GM10248 (cell line): ENCODE measurements around the gene DAGLA.

ENCODE experiments used
- CTCF ChIA-PET: fragments of 300-600 bp; sonication (Branson Sonifier 250); formaldehyde crosslinking; extraction: SDS; loops from one replicate; lab custom pipeline; 2021; ENCODE audit warnings: antibody characterized with exemption; lab: Yijun Ruan, JAX
- POLR2A ChIA-PET: fragments of 350-650 bp; sonication (Branson Sonifier 250); formaldehyde crosslinking; extraction: SDS; loops from one replicate; lab custom pipeline; 2020; ENCODE audit warnings: antibody characterized with exemption; lab: Yijun Ruan, JAX
- DNase-seq: peaks from one replicate; pipeline ENCODE4 v3.0.0; 2012; ENCODE audit errors: extremely low spot score
- TF ChIP-seq, protein P1 (sequence below): IDR thresholded peaks from 2 replicates; pipeline ENCODE4 v1.5.1; 2012; ENCODE audit warnings: mild to moderate bottlenecking, low read depth; ENCODE audit errors: extremely low read depth, missing control alignments, control extremely low read depth

Gene DAGLA

DNA sequence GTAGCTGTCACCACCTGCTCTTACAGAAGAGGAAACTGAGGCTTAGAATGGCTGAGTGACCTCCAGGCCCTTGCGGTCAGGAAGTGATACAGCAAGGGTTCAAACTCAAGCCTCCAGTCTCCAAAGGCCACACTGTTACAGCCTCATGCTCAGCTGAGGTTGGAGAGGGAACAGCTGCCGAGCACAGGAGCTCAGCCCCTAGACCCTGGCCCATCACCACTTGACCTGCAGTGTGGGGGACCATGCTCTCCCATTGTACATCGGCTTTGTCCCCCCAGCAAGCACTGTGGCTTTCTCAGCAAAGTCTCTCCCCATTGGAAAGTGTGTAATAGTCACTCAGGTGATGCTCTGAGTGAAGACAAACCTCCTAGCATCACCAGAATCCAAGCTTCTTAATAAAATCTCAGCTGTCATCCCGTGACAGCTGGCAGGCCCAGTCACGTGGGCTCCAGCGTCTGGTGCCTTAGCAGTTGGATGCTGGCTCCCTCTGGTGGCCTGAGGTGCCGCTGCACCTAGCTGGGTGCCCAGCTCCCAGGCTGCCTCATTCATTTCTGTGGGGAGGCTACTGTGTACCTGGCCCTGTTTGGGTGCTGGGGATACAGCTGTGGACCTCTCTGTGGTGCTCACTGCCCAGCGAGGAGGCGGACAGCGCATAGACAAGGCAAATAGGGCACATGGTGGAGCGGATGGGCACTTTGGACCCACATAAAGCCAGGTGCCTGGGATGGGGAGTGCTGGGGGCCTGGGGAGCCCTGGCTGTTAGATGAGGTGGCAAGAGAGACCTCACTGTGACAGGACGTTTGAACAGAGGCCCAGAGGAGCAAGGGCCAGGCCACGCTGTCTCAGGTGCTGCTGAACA lies 53.2 kb downstream of the DAGLA start:
- ChIA-PET POLR2A (no interaction called here), CTCF (interaction anchor here (0.7 to 3.7 kb wide), 38 partner anchors 8 to 315 kb away, joined by 3 to 56 read pairs (median 5); partner anchors contain the start of gene MYRF)
- TF ChIP-seq, protein P1, sequence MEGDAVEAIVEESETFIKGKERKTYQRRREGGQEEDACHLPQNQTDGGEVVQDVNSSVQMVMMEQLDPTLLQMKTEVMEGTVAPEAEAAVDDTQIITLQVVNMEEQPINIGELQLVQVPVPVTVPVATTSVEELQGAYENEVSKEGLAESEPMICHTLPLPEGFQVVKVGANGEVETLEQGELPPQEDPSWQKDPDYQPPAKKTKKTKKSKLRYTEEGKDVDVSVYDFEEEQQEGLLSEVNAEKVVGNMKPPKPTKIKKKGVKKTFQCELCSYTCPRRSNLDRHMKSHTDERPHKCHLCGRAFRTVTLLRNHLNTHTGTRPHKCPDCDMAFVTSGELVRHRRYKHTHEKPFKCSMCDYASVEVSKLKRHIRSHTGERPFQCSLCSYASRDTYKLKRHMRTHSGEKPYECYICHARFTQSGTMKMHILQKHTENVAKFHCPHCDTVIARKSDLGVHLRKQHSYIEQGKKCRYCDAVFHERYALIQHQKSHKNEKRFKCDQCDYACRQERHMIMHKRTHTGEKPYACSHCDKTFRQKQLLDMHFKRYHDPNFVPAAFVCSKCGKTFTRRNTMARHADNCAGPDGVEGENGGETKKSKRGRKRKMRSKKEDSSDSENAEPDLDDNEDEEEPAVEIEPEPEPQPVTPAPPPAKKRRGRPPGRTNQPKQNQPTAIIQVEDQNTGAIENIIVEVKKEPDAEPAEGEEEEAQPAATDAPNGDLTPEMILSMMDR = peak; percentile 99
- peak; percentile 95 for DNase-seq

DNA sequence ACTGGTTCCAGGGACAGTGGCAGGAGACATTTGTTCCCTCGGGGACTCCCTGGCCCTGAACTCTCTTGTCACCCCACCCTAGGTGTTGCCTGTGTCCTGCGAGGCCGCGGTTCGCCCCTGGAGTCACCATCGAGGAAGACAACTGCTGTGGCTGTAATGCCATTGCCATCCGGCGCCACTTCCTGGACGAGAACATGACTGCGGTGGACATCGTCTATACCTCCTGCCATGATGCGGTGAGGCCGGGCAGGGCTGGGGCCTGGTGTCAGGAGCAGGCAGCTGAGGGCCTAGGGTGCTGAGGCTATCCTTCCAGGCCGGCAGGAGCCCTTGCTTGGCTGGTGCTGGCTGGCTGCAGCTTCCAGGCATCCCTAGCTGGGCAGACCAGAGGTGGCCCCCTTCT lies 54.6 kb downstream of the DAGLA start:
- ChIA-PET CTCF (interaction anchor here (1.1 to 3.7 kb wide), 11 partner anchors 9 to 112 kb away, joined by 3 to 56 read pairs (median 9); partner anchors contain the start of gene MYRF), POLR2A (no interaction called here)
- DNase-seq = no peak
- TF ChIP-seq, protein P1 = no peak

DNA sequence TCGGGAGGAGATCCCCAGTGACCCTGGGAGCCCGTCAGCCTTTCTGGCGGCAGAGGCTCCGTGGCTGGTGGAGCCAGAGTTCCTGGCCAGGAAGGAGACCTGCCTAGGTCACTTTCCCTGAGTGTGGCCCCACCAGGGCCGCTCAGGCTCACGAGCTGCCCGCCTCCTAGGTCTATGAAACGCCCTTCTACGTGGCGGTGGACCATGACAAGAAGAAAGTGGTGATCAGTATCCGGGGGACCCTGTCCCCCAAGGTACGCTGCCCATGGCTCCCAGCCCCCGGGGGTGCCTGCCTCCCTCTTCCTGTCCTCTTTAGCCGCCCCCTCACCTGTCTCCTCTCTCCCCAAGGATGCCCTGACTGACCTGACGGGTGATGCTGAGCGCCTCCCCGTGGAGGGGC lies 55.2 kb downstream of the DAGLA start:
- CTCF ChIA-PET = interaction anchor here (1.5 to 3.7 kb wide), 2 partner anchors 60 to 289 kb away, joined by 3 to 13 read pairs; no protein-coding TSS in a partner anchor
- POLR2A ChIA-PET = no interaction called here
- TF ChIP-seq, protein P1 = no peak
- no peak for DNase-seq

DNA sequence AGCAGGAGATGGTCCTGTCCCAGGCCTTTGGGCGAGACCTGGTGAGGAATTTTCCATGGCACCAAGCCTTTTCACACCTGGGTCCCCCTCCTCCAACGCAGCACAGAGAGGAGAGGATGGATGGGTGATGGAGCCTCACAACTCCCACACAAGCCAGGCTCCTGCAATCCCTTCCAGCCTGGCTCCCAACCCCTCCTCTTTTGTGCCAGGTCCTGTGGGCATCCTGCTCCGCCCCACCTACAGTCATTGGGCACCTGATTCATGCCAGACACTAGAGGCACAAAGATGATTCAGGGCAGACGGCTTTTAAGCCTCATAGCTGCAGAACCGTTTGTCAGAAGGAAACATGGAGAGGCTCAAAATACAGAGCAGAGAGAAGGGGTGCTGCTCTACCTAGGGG lies 56.1 kb downstream of the DAGLA start:
- POLR2A ChIA-PET = no interaction called here
- TF ChIP-seq, protein P1 = no peak
- no peak for DNase-seq
- CTCF ChIA-PET = interaction anchor here (1.0 to 4.0 kb wide), 4 partner anchors 11 to 290 kb away, joined by 3 to 27 read pairs (median 3); no protein-coding TSS in a partner anchor

DNA sequence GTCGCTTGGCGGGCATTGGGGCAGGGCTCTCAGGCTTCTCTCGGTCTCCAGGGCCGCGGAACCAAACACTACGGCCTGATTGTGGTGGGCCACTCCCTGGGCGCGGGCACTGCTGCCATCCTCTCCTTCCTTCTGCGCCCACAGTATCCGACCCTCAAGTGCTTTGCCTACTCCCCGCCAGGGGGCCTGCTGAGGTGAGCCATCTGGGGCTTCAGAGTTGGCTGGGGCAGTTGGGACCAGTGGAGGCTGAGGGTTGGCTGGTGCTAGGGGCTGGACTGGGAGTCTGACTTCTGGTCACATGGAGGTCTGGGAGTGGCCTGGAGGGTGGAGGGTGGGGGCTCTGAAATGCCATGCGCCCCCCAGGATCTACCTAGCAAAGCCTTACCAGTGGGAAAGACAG lies 56.9 kb downstream of the DAGLA start:
- TF ChIP-seq, protein P1 = no peak
- CTCF ChIA-PET = interaction anchor here (1.0 to 4.0 kb wide), 5 partner anchors 10 to 291 kb away, joined by 3 to 27 read pairs (median 3); partner anchors contain the start of gene DAGLA
- POLR2A ChIA-PET = no interaction called here
- no peak for DNase-seq

DNA sequence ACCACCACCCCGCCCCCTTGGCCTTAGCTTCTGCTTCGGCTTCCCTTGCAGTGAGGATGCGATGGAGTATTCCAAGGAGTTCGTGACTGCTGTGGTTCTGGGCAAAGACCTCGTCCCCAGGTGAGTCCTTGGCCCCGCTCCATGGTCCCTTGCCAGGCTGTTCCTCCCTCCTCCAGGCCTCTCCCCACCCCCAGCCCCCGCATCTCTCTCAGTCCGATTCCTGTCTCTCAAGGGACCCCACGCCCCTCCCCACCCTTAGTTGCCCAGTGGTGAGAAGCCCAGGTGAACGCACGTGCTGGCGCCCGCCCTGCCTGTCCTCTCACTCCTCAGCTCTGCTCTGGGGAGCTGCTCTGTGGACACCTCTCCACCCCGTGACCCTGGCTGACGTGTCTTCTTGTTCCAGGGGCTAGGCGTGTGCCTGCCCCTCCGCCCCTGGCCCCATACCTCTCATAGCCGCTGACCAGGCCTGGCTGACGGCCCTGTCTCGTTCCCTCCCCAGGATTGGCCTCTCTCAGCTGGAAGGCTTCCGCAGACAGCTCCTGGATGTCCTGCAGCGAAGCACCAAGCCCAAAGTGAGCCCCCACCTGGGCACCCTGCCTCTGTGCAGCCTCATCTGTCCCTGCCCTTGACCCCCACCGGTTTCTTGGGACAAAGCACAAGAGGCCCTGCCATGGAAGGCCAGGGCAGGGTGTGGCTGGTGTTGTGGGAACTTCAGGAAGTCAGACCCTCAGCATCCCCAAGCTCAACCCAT lies 57.6 kb downstream of the DAGLA start:
- DNase-seq = no peak
- POLR2A ChIA-PET = no interaction called here
- CTCF ChIA-PET = interaction anchor here (1.1 to 4.0 kb wide), 3 partner anchors 9 to 57 kb away, joined by 3 to 27 read pairs (median 3); partner anchors contain the start of gene DAGLA
- TF ChIP-seq, protein P1 = no peak
